Measurements from ENCODE around the gene ZNF614. TPM values are rescaled to one million over a fixed set of nuclear protein-coding genes. Genes with fewer than 3 reads are reported as not detected.
"Not testable (repeated sequence)": the region's sequence is repeated elsewhere in the genome, so short reads cannot be mapped to it uniquely, and the experiment has no call there.

ZNF614 gene
- total RNA-seq, 1 donor from 2014 or later, result 8.4 TPM

DNA sequence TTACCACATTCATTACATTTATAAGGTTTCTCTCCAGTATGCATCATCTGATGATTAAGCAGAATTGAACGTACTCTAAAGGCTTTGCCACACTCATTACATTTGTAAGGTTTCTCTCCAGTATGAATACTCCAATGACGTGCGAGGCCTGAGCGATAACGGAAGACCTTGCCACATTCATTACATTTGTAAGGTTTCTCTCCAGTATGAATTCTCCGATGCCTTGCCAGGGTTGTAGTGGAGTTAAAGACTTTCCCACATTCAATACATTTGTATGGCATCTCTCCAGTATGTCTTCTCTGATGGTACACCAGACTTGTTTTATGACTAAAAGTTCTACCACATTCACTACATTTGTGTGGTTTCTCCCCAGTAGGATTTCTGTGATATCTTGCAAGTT, 37.2 kb upstream of the ZNF614 start:
- no peak for DNase-seq (ENCODE audit: extremely low spot score, unreplicated experiment)
- Mint-ChIP-seq H3K4me3 (ENCODE audit: unreplicated experiment) (no peak overlapping the region), H3K27me3 (ENCODE audit: unreplicated experiment) (no peaks in the 10 kb centered on the region), H3K9me3 (ENCODE audit: unreplicated experiment) (peaks cover 45% of the 10 kb centered on the region), H3K4me1 (ENCODE audit: unreplicated experiment) (no peaks in the 10 kb centered on the region), H3K36me3 (ENCODE audit: unreplicated experiment) (peaks cover 78% of the 10 kb centered on the region), H3K27ac (ENCODE audit: unreplicated experiment) (no peak overlapping the region)
- no peak for TF ChIP-seq CTCF (IDR thresholded peaks at IDR 0.05)

- H3K4me1 Mint-ChIP-seq (ENCODE audit: unreplicated experiment); DNase-seq (ENCODE audit: extremely low spot score, unreplicated experiment); H3K4me3 Mint-ChIP-seq (ENCODE audit: unreplicated experiment); H3K27ac Mint-ChIP-seq (ENCODE audit: unreplicated experiment); H3K27me3 Mint-ChIP-seq (ENCODE audit: unreplicated experiment): not testable (repeated sequence)
- Mint-ChIP-seq H3K9me3 (ENCODE audit: unreplicated experiment) (peaks cover 49% of the 10 kb centered on the region), H3K36me3 (ENCODE audit: unreplicated experiment) (peaks cover 64% of the 10 kb centered on the region)
Observed at GRCh38 chr19:52056480-52056879, 28.3 kb upstream of the ZNF614 start.

GRCh38 chr19:52051736-52052135, 23.6 kb upstream of the ZNF614 start:
- not testable (repeated sequence) for H3K27ac Mint-ChIP-seq (ENCODE audit: unreplicated experiment); DNase-seq (ENCODE audit: extremely low spot score, unreplicated experiment); H3K27me3 Mint-ChIP-seq (ENCODE audit: unreplicated experiment); H3K4me3 Mint-ChIP-seq (ENCODE audit: unreplicated experiment)
- H3K9me3 Mint-ChIP-seq (ENCODE audit: unreplicated experiment), result peaks cover 35% of the 10 kb centered on the region
- H3K36me3 Mint-ChIP-seq (ENCODE audit: unreplicated experiment), result peaks cover 36% of the 10 kb centered on the region
- peaks cover 14% of the 10 kb centered on the region for H3K4me1 Mint-ChIP-seq (ENCODE audit: unreplicated experiment)

DNA sequence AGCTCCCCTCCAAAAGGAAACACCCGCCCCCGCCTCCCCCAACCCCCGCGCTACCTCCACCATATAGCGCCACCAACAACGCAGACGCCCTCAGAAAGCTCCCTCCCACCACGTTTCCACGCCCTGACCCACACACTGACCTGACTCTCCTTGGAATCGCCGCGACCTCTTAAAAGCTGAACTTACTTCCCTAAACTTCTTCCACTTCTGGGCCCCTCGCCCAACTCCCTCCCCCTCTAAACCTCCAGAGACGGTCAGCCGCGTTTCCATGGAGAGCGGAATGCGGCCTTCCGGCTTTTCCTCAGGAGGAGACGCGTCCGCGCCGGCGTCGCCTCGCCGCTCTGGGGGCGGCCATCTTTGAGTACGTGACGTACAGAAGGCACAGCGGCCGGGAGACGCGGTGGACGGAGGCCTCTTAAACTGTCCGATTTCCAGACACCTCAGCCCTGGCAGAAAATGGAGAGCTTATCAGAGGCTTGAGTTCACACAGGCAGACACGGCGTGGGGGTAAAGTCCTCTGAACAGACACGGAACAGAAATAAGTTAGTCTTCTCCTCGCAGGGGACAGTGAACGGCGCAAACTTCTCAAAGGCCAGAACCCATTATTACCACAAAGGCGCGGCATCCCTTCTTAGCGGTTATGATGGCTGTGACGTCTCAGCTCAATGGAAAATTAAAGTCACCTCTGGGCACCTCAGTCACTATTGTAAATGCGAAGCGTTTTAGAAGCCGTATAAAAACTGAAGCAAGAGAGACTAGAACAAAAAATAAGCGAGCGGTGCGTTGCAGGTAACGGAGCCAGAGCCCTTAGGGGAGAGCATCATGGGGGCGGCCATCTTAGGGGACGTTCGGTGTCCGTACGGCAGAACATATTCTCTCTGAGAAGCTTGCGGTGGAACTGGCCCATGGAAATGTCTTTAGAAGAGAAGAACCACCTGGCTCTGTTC, 20.6 kb upstream of the ZNF614 start, which contains the start of gene ZNF432:
Gene ZNF432, minus strand, starts transcription at position 284 of the 947 bp plus-strand sequence. CDS start 1,970 bp downstream, outside the sequence.
- Mint-ChIP-seq H3K9me3 (ENCODE audit: unreplicated experiment) (peaks cover 35% of the 10 kb centered on the region), H3K4me3 (ENCODE audit: unreplicated experiment) (peak within 1 kb of the TSS; percentile 98), H3K36me3 (ENCODE audit: unreplicated experiment) (peaks cover 34% of the 10 kb centered on the region), H3K27ac (ENCODE audit: unreplicated experiment) (peak within 1 kb of the TSS; percentile 100), H3K27me3 (ENCODE audit: unreplicated experiment) (no peaks in the 10 kb centered on the region), H3K4me1 (ENCODE audit: unreplicated experiment) (peaks cover 14% of the 10 kb centered on the region)
- peak; percentile 97 for DNase-seq (ENCODE audit: extremely low spot score, unreplicated experiment)
- no peak for TF ChIP-seq CTCF (IDR thresholded peaks at IDR 0.05)

GRCh38 chr19:52039169-52039568, 11.0 kb upstream of the ZNF614 start:
- no peaks in the 10 kb centered on the region for H3K4me1 Mint-ChIP-seq (ENCODE audit: unreplicated experiment)
- no peak overlapping the region for H3K4me3 Mint-ChIP-seq (ENCODE audit: unreplicated experiment)
- no peak overlapping the region for H3K27ac Mint-ChIP-seq (ENCODE audit: unreplicated experiment)
- DNase-seq (ENCODE audit: extremely low spot score, unreplicated experiment), result no peak
- TF ChIP-seq CTCF (IDR thresholded peaks at IDR 0.05), result no peak
- peaks cover 44% of the 10 kb centered on the region for H3K9me3 Mint-ChIP-seq (ENCODE audit: unreplicated experiment)
- no peaks in the 10 kb centered on the region for H3K27me3 Mint-ChIP-seq (ENCODE audit: unreplicated experiment)
- peaks cover 93% of the 10 kb centered on the region for H3K36me3 Mint-ChIP-seq (ENCODE audit: unreplicated experiment)

- peaks cover 77% of the 10 kb centered on the region for H3K36me3 Mint-ChIP-seq (ENCODE audit: unreplicated experiment)
- DNase-seq (ENCODE audit: extremely low spot score, unreplicated experiment), result no peak
- H3K27ac Mint-ChIP-seq (ENCODE audit: unreplicated experiment), result no peak overlapping the region
- peaks cover 1% of the 10 kb centered on the region for H3K4me1 Mint-ChIP-seq (ENCODE audit: unreplicated experiment)
- H3K4me3 Mint-ChIP-seq (ENCODE audit: unreplicated experiment), result no peak overlapping the region
- peaks cover 45% of the 10 kb centered on the region for H3K9me3 Mint-ChIP-seq (ENCODE audit: unreplicated experiment)
- no peak for TF ChIP-seq CTCF (IDR thresholded peaks at IDR 0.05)
- H3K27me3 Mint-ChIP-seq (ENCODE audit: unreplicated experiment), result no peaks in the 10 kb centered on the region
Observed at GRCh38 chr19:52034051-52034728, 6.0 kb upstream of the ZNF614 start.

Measured in osteocyte (in vitro differentiated cells).